Peyer's patch (tissue), 4 donors: ENCODE results near the gene PROM1.

ENCODE experiments used
- POLR2A ChIP-seq, 2 donors: fragments of 450-650 bp; IDR thresholded peaks; one replicate each; pipeline ENCODE4 v1.5.1; 2017; ENCODE audit warnings: antibody characterized with exemption in 2 of 2, mild to moderate bottlenecking in 2 of 2, moderate library complexity in 2 of 2
- TF ChIP-seq, protein P1 (sequence below), 6 experiments: fragments of 450-650 bp in 4 of 6; fragments of 200-600 bp in 2 of 6; sonication (generic) in 1 of 6; IDR thresholded peaks; one replicate each; pipeline ENCODE4 v1.5.1; 2017 to 2019; ENCODE audit warnings: antibody characterized with exemption in 6 of 6, mild to moderate bottlenecking in 3 of 6, moderate library complexity in 1 of 6

DNA sequence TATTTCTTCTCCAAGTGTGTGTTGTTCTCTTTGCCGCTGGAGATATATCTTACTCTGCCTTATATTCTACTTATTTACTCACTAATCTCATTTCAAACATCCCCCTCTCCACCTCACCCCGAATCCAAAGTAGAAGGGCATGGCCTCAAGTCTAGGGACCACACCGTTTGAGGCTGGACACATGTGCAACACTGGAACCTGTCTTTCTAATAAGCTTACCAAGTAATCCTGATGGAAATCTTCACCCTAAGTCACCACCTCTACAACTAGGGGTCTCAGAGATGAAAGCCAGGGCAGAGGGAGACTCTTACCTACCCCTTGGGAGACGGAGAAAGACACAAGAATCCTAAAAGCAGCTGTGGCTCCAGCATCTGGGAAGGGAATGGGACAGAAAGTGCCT lies 6.0 kb downstream of the PROM1 start:
- no peak for TF ChIP-seq POLR2A (IDR thresholded peaks at IDR 0.05)
- TF ChIP-seq, protein P1, sequence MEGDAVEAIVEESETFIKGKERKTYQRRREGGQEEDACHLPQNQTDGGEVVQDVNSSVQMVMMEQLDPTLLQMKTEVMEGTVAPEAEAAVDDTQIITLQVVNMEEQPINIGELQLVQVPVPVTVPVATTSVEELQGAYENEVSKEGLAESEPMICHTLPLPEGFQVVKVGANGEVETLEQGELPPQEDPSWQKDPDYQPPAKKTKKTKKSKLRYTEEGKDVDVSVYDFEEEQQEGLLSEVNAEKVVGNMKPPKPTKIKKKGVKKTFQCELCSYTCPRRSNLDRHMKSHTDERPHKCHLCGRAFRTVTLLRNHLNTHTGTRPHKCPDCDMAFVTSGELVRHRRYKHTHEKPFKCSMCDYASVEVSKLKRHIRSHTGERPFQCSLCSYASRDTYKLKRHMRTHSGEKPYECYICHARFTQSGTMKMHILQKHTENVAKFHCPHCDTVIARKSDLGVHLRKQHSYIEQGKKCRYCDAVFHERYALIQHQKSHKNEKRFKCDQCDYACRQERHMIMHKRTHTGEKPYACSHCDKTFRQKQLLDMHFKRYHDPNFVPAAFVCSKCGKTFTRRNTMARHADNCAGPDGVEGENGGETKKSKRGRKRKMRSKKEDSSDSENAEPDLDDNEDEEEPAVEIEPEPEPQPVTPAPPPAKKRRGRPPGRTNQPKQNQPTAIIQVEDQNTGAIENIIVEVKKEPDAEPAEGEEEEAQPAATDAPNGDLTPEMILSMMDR (IDR thresholded peaks at IDR 0.05): no peak
